Measurements from ENCODE around the gene SKI. TPM values are rescaled to one million over a fixed set of nuclear protein-coding genes. Genes with fewer than 3 reads are reported as not detected.

SKI gene
- 112 to 135 TPM (median 116 TPM) in 3 replicates for total RNA-seq
- long read RNA-seq, full-length matches to known transcripts = 1 of 13 reads
- long read RNA-seq, partial matches to known transcripts = 0 of 13 reads
- long read RNA-seq, other reads (novel, unspliced or antisense) = 12 of 13 reads

GRCh38 chr1:2228157-2228594, at the start of gene SKI:
Gene SKI (plus strand): TSS chr1:2228319. CDS start chr1:2228767, 448 bp downstream.
- peak within 1 kb of the TSS; percentile 98 for H3K27ac Mint-ChIP-seq (ENCODE audit: unreplicated experiment)
- TF ChIP-seq, protein P1, sequence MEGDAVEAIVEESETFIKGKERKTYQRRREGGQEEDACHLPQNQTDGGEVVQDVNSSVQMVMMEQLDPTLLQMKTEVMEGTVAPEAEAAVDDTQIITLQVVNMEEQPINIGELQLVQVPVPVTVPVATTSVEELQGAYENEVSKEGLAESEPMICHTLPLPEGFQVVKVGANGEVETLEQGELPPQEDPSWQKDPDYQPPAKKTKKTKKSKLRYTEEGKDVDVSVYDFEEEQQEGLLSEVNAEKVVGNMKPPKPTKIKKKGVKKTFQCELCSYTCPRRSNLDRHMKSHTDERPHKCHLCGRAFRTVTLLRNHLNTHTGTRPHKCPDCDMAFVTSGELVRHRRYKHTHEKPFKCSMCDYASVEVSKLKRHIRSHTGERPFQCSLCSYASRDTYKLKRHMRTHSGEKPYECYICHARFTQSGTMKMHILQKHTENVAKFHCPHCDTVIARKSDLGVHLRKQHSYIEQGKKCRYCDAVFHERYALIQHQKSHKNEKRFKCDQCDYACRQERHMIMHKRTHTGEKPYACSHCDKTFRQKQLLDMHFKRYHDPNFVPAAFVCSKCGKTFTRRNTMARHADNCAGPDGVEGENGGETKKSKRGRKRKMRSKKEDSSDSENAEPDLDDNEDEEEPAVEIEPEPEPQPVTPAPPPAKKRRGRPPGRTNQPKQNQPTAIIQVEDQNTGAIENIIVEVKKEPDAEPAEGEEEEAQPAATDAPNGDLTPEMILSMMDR (IDR thresholded peaks at IDR 0.05) = no peak
- peaks cover 30% of the 10 kb centered on the region for H3K4me1 Mint-ChIP-seq (ENCODE audit: low read depth)
- H3K4me3 Mint-ChIP-seq (ENCODE audit: unreplicated experiment) = peak within 1 kb of the TSS; percentile 97
- H3K36me3 Mint-ChIP-seq (ENCODE audit: low read depth) = peaks cover 8% of the 10 kb centered on the region
- DNase-seq (ENCODE audit: low spot score) = no peak
- H3K9me3 Mint-ChIP-seq (ENCODE audit: low read depth) = no peaks in the 10 kb centered on the region
- H3K27me3 Mint-ChIP-seq (ENCODE audit: low read depth) = no peaks in the 10 kb centered on the region

DNA sequence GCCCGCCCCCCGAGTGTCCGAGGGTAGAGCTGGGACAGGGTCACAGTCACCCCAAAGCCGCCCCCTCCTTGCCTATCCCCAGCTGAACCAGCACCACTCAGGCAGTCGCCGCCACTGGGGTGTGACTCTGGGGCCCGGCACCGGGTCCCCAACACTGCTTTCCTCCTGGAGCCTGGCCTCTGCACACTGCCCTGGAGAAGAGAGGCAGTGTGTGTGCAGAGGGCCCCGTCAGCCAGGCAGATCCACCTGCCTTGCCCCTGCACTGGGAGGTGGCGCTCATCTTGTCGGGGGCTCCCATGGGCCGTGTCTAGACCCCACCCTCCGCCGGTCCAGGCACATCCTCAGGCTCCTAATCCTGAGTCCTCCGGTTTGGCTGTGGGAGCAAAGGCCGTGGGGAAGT, 49.2 kb upstream of the SKI start:
- Mint-ChIP-seq H3K4me1 (ENCODE audit: low read depth) (peaks cover 5% of the 10 kb centered on the region), H3K36me3 (ENCODE audit: low read depth) (peaks cover 2% of the 10 kb centered on the region), H3K9me3 (ENCODE audit: low read depth) (no peaks in the 10 kb centered on the region), H3K4me3 (ENCODE audit: unreplicated experiment) (no peak overlapping the region), H3K27me3 (ENCODE audit: low read depth) (no peaks in the 10 kb centered on the region), H3K27ac (ENCODE audit: unreplicated experiment) (no peak overlapping the region)
- peak; percentile 90 for DNase-seq (ENCODE audit: low spot score)
- TF ChIP-seq, protein P1 (IDR thresholded peaks at IDR 0.05) = no peak

DNA sequence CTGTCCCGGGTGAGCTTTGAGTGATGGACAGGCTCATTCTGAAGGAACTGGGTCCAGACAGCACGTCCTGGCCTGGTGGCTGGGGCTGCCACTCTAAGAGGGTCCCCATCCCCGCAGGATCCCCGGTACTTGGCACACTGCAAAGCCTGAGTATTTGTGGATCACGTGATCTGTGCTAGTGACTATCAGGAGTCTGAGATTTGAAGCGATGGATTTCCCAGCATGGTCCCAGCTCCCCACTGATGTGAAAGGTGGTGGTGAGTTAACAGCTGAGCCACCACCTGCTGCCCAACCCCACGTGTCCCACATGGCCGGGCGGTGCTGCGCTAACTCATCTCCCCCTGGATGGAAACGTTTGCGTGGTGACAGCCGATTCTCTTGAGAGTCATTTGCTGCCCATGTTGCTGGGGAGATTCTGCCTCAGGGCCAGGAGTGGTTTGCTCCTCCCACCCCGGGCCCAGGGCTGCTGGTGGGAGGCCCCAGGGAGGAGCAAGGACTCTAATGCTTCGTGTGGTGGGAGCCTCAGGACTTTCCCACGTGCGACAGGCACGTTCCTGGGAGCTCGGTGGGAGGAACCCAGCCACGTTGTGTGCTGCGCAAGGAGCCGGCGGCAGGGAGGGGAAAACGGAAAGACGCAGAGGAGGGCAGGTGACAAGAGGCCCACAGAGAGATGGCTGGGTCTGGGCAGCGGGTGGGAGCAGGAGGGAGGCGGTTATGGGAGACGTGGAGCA, 48.7 kb upstream of the SKI start:
- Mint-ChIP-seq H3K36me3 (ENCODE audit: low read depth) (peaks cover 4% of the 10 kb centered on the region), H3K4me1 (ENCODE audit: low read depth) (peaks cover 5% of the 10 kb centered on the region), H3K4me3 (ENCODE audit: unreplicated experiment) (no peak overlapping the region), H3K27me3 (ENCODE audit: low read depth) (no peaks in the 10 kb centered on the region), H3K9me3 (ENCODE audit: low read depth) (no peaks in the 10 kb centered on the region), H3K27ac (ENCODE audit: unreplicated experiment) (no peak overlapping the region)
- DNase-seq (ENCODE audit: low spot score) = no peak
- TF ChIP-seq, protein P1 (IDR thresholded peaks at IDR 0.05) = no peak

DNA sequence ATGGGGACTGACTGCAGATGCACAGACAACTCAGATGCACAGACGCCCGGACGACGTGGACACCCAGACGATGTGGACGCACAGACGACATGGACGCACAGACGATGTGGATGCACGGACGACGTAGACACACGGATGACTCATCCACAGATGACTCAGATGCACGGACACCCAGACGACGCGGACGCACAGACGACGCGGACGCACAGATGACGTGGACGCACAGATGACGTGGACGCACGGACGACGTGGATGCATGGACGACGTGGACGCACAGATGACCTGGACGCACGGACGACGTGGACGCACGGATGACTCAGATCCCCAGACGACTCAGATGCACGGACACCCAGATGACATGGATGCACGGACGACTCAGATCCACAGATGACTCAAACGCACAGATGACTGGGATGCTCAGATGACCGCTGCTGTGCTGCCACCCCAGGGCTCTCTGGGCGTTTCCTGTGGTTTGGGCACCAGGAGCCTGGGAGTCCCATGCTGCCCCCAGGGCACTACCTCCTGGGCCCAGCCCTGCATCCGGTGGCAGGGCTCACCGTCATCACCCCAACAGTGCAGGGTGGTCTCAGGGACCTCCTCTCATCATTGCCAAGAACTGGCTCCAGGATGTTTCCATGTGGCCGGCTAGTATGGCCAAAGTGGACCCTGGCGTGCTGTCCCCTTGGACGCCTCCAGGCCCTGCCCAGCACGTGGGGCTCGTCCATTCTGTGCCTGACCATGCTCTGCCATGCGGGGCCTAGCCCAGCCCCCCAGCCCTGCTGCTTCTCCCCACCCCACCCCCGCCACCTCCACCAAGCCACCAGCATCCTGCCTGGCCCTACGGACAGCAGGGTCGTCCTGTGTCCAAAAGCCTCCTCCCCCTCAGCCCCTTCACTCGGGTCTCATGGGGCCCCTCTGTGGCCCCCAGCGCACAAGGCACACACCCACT, 47.5 kb upstream of the SKI start:
- Mint-ChIP-seq H3K4me3 (ENCODE audit: unreplicated experiment) (no peak overlapping the region), H3K27ac (ENCODE audit: unreplicated experiment) (no peak overlapping the region), H3K4me1 (ENCODE audit: low read depth) (peaks cover 5% of the 10 kb centered on the region), H3K36me3 (ENCODE audit: low read depth) (peaks cover 6% of the 10 kb centered on the region), H3K9me3 (ENCODE audit: low read depth) (no peaks in the 10 kb centered on the region), H3K27me3 (ENCODE audit: low read depth) (no peaks in the 10 kb centered on the region)
- TF ChIP-seq, protein P1 (IDR thresholded peaks at IDR 0.05) = no peak
- DNase-seq (ENCODE audit: low spot score) = peak; percentile 93

GRCh38 chr1:2181271-2181670, 46.8 kb upstream of the SKI start:
- Mint-ChIP-seq H3K27me3 (ENCODE audit: low read depth) (no peaks in the 10 kb centered on the region), H3K4me3 (ENCODE audit: unreplicated experiment) (no peak overlapping the region), H3K9me3 (ENCODE audit: low read depth) (no peaks in the 10 kb centered on the region), H3K36me3 (ENCODE audit: low read depth) (peaks cover 7% of the 10 kb centered on the region), H3K27ac (ENCODE audit: unreplicated experiment) (no peak overlapping the region), H3K4me1 (ENCODE audit: low read depth) (peaks cover 5% of the 10 kb centered on the region)
- TF ChIP-seq, protein P1 (IDR thresholded peaks at IDR 0.05) = no peak
- DNase-seq (ENCODE audit: low spot score) = no peak
